H1 (cell line): ENCODE results near the gene UBA6. TPM values are rescaled to one million over a fixed set of nuclear protein-coding genes. Genes with fewer than 3 reads are reported as not detected.

Experiments used
- CTCF ChIA-PET: fragments of 300-600 bp; sonication (Branson Sonifier 250); formaldehyde crosslinking; loops from one replicate; lab custom pipeline; 2021; ENCODE audit not compliant: partially characterized antibody; lab: Charles Lee
- POLR2A ChIA-PET: fragments of 300-600 bp; sonication (Branson Sonifier 250); formaldehyde crosslinking; loops from one replicate; lab custom pipeline; 2021; ENCODE audit warnings: inconsistent platforms; ENCODE audit not compliant: partially characterized antibody; lab: Charles Lee
- DNase-seq, 2 experiments: peaks; one replicate each; pipeline versions ENCODE4 v3.0.0 to v3.0.0-alpha.2; 2010 to 2022; ENCODE audit warnings: low spot score in 2 of 2, low read depth in 1 of 2, mixed read lengths in 1 of 2
- FAIRE-seq: peaks from 2 replicates; lab custom pipeline; 2011; peaks lifted over from hg19 to GRCh38; lab: Jason Lieb, UNC
- H2AFZ ChIP-seq: 2 replicates; pipeline ENCODE4 v1.8.1; 2012; ENCODE audit warnings: low read length, inconsistent platforms
- H2AK5ac ChIP-seq: 2 replicates; pipeline ENCODE4 v1.6.1; 2013; ENCODE audit warnings: low read depth, low read length
- H2BK120ac ChIP-seq: replicated peaks from 2 replicates; pipeline ENCODE3; 2013; ENCODE audit warnings: low read depth, low read length, inconsistent platforms
- H2BK12ac ChIP-seq: 2 replicates; pipeline ENCODE4 v1.6.1; 2013; ENCODE audit warnings: low read depth, low read length
- H2BK15ac ChIP-seq: 2 replicates; pipeline ENCODE4 v1.6.1; 2013; ENCODE audit warnings: low read length
- H2BK20ac ChIP-seq: 2 replicates; pipeline ENCODE4 v1.6.1; 2013; ENCODE audit warnings: low read length
- H2BK5ac ChIP-seq: 2 replicates; pipeline ENCODE4 v1.6.1; 2013; ENCODE audit warnings: low read depth, low read length
- H3K14ac ChIP-seq: 2 replicates; pipeline ENCODE4 v1.6.1; 2013; ENCODE audit warnings: inconsistent platforms; ENCODE audit not compliant: insufficient read length
- H3K18ac ChIP-seq: 2 replicates; pipeline ENCODE4 v1.6.1; 2013; ENCODE audit warnings: low read length; ENCODE audit errors: extremely low read depth
- H3K23ac ChIP-seq: 2 replicates; pipeline ENCODE4 v1.6.1; 2013; ENCODE audit warnings: inconsistent platforms; ENCODE audit not compliant: insufficient read length
- H3K23me2 ChIP-seq: 2 replicates; pipeline ENCODE4 v1.6.1; 2013; ENCODE audit warnings: low read depth, low read length
- H3K27ac ChIP-seq: 2 replicates; pipeline ENCODE4 v1.6.1; 2011; ENCODE audit warnings: low read depth, low read length, inconsistent platforms
- H3K27me3 ChIP-seq, 4 experiments: replicated peaks in 1 of 4; 1 replicate in 1 of 4; 2 replicates in 3 of 4; pipeline versions ENCODE4 v1.6.1 to v1.8.1; 2011 to 2013; ENCODE audit warnings: low read length in 3 of 4, mild to moderate bottlenecking in 3 of 4, inconsistent platforms in 2 of 4, mixed read lengths in 2 of 4, moderate library complexity in 1 of 4; ENCODE audit not compliant: control insufficient read depth in 3 of 4, insufficient read depth in 3 of 4; ENCODE audit errors: extremely low read depth in 1 of 4
- H3K36me3 ChIP-seq, 4 experiments: 2 replicates each; pipeline versions ENCODE4 v1.6.1 to v1.8.1; 2011 to 2013; ENCODE audit warnings: mild to moderate bottlenecking in 4 of 4, low read length in 3 of 4, moderate library complexity in 2 of 4, control low read depth in 1 of 4, inconsistent platforms in 1 of 4; ENCODE audit not compliant: insufficient read depth in 4 of 4, control insufficient read depth in 2 of 4
- H3K4ac ChIP-seq: replicated peaks from 2 replicates; pipeline ENCODE3; 2013; ENCODE audit warnings: low read length, low read depth, mixed read lengths, inconsistent platforms; ENCODE audit not compliant: insufficient read length
- H3K4me1 ChIP-seq, 4 experiments: replicated peaks in 1 of 4; 1 replicate in 1 of 4; 2 replicates in 3 of 4; pipeline versions ENCODE4 v1.6.1 to v1.8.1; 2011 to 2013; ENCODE audit warnings: low read length in 3 of 4, inconsistent platforms in 2 of 4, mixed read lengths in 1 of 4; ENCODE audit not compliant: insufficient read depth in 4 of 4, control insufficient read depth in 3 of 4
- H3K4me2 ChIP-seq, 2 experiments: 2 replicates each; pipeline versions ENCODE4 v1.6.1 to v1.8.1; 2011 to 2013; ENCODE audit warnings: low read depth in 2 of 2, low read length in 2 of 2, control low read depth in 1 of 2, inconsistent platforms in 1 of 2, mild to moderate bottlenecking in 1 of 2; ENCODE audit not compliant: insufficient read depth in 1 of 2
- H3K4me3 ChIP-seq, 4 experiments: fragments of 200-600, 300-600 bp in 1 of 4; sonication (generic), shearing (Covaris generic), sonication (Bioruptor Twin) in 1 of 4; 2 replicates each; pipeline versions ENCODE4 v1.5.1 to v1.8.1; 2011 to 2016; ENCODE audit warnings: low read length in 4 of 4, low read depth in 3 of 4, control low read depth in 2 of 4, inconsistent platforms in 2 of 4, mild to moderate bottlenecking in 2 of 4, mixed read lengths in 1 of 4, moderate library complexity in 1 of 4; ENCODE audit not compliant: insufficient read depth in 2 of 4; ENCODE audit errors: extremely low read depth in 1 of 4
- H3K56ac ChIP-seq: replicated peaks from 2 replicates; pipeline ENCODE3; 2013; ENCODE audit warnings: low read depth, mild to moderate bottlenecking, mixed read lengths, low read length, inconsistent platforms; ENCODE audit not compliant: insufficient read length
- H3K79me1 ChIP-seq: 2 replicates; pipeline ENCODE4 v1.6.1; 2013; ENCODE audit warnings: low read depth, low read length, control low read depth
- H3K79me2 ChIP-seq, 2 experiments: 2 replicates each; pipeline versions ENCODE4 v1.6.1 to v1.8.1; 2012 to 2013; ENCODE audit warnings: low read length in 2 of 2, mild to moderate bottlenecking in 2 of 2, inconsistent platforms in 1 of 2; ENCODE audit not compliant: insufficient read depth in 2 of 2, control insufficient read depth in 1 of 2
- H3K9ac ChIP-seq, 4 experiments: replicated peaks in 1 of 4; 1 replicate in 1 of 4; 2 replicates in 3 of 4; pipeline versions ENCODE4 v1.6.1 to v1.8.1; 2011 to 2013; ENCODE audit warnings: low read depth in 3 of 4, low read length in 3 of 4, control low read depth in 2 of 4, mild to moderate bottlenecking in 2 of 4, moderate library complexity in 2 of 4, inconsistent platforms in 1 of 4; ENCODE audit errors: extremely low read depth in 1 of 4
- H3K9me3 ChIP-seq, 2 experiments: 2 replicates each; pipeline versions ENCODE4 v1.6.1 to v1.8.1; 2012 to 2013; ENCODE audit warnings: mild to moderate bottlenecking in 2 of 2, moderate library complexity in 2 of 2, control low read depth in 1 of 2, inconsistent platforms in 1 of 2, low read depth in 1 of 2, low read length in 1 of 2, mixed read lengths in 1 of 2; ENCODE audit not compliant: insufficient read depth in 2 of 2
- H4K20me1 ChIP-seq, 2 experiments: replicated peaks in 1 of 2; 2 replicates each; pipeline versions ENCODE3 to v1.8.1; 2011 to 2013; ENCODE audit warnings: inconsistent platforms in 2 of 2, low read length in 2 of 2, mild to moderate bottlenecking in 1 of 2; ENCODE audit not compliant: insufficient read depth in 2 of 2, control insufficient read depth in 1 of 2
- H4K5ac ChIP-seq: 2 replicates; pipeline ENCODE4 v1.6.1; 2013; ENCODE audit warnings: low read length, low read depth, mixed read lengths, inconsistent platforms; ENCODE audit not compliant: insufficient read length
- H4K8ac ChIP-seq: 2 replicates; pipeline ENCODE4 v1.8.0; 2013; ENCODE audit warnings: mild to moderate bottlenecking, moderate library complexity, low read length, inconsistent platforms; ENCODE audit not compliant: insufficient read depth; ENCODE audit errors: extremely low read depth
- H4K91ac ChIP-seq: replicated peaks from 2 replicates; pipeline ENCODE3; 2013; ENCODE audit warnings: low read length, mixed read lengths, inconsistent platforms; ENCODE audit not compliant: insufficient read length
- ATF2 ChIP-seq: IDR thresholded peaks from 2 replicates; pipeline ENCODE4 v1.6.1; 2012; ENCODE audit warnings: low read length, inconsistent platforms
- BCL11A ChIP-seq, 2 experiments: IDR thresholded peaks; one replicate each; pipeline ENCODE4 v1.6.1; 2011; ENCODE audit warnings: low read depth in 2 of 2, low read length in 2 of 2, mild to moderate bottlenecking in 2 of 2
- KDM4A ChIP-seq: IDR thresholded peaks from one replicate; pipeline ENCODE4 v1.7.1; 2012; ENCODE audit warnings: low read depth, mild to moderate bottlenecking, moderate library complexity, low read length, inconsistent platforms; ENCODE audit not compliant: severe bottlenecking
- KDM5A ChIP-seq: fragments of 200-600 bp; IDR thresholded peaks from 2 replicates; pipeline ENCODE4 v1.7.1; 2012; ENCODE audit warnings: mild to moderate bottlenecking, low read length, inconsistent platforms, mixed read lengths
- MAX ChIP-seq: IDR thresholded peaks from 2 replicates; pipeline ENCODE4 v1.6.1; 2012; ENCODE audit warnings: inconsistent platforms
- PHF8 ChIP-seq: fragments of 200-600 bp; sonication (generic); conservative IDR thresholded peaks from 2 replicates; pipeline ENCODE4 v1.7.1; 2012; ENCODE audit warnings: low read depth, mild to moderate bottlenecking, inconsistent platforms, low read length, moderate library complexity
- POLR2A ChIP-seq, 2 experiments: IDR thresholded peaks; 1 replicate in 1 of 2; 2 replicates in 1 of 2; pipeline ENCODE4 v1.6.1; 2011; ENCODE audit warnings: low read depth in 2 of 2, low read length in 2 of 2, mild to moderate bottlenecking in 2 of 2; ENCODE audit errors: control extremely low read depth in 1 of 2
- SIN3A ChIP-seq, 2 experiments: IDR thresholded peaks in 1 of 2; conservative IDR thresholded peaks in 1 of 2; 2 replicates each; pipeline ENCODE4 v1.6.1; 2011 to 2012; ENCODE audit warnings: low read length in 2 of 2, improper control_type of control experiment in 1 of 2, low read depth in 1 of 2, mild to moderate bottlenecking in 1 of 2
- SIX5 ChIP-seq: IDR thresholded peaks from 2 replicates; pipeline ENCODE4 v1.6.1; 2011; ENCODE audit warnings: mild to moderate bottlenecking, low read depth, low read length
- SRF ChIP-seq: IDR thresholded peaks from 2 replicates; pipeline ENCODE4 v1.6.1; 2011; ENCODE audit warnings: mild to moderate bottlenecking, low read depth, low read length, moderate library complexity
- TBP ChIP-seq: IDR thresholded peaks from 2 replicates; pipeline ENCODE4 v1.6.1; 2011; ENCODE audit warnings: low read depth, low read length, improper control_type of control experiment
- TEAD4 ChIP-seq: IDR thresholded peaks from 2 replicates; pipeline ENCODE4 v1.6.1; 2012; ENCODE audit warnings: low read depth, low read length, inconsistent platforms, mixed read lengths
- WGBS, 2 experiments: shearing (Covaris generic) in 1 of 2; methylation state at CpG; one replicate each; pipeline versions ENCODE4 v1.1.6 to v1.1.7; 2013 to 2015; ENCODE audit warnings: low lambda C conversion rate in 2 of 2, mixed read lengths in 2 of 2, inconsistent platforms in 1 of 2, low coverage in 1 of 2, missing lambda C conversion rate in 1 of 2; ENCODE audit not compliant: insufficient replicate concordance in 2 of 2, insufficient coverage in 1 of 2, insufficient read length in 1 of 2; ENCODE audit errors: extremely low coverage in 1 of 2, missing lambda C conversion rate in 1 of 2; 5-methylcytosine and 5-hydroxymethylcytosine counted together
- polyA plus RNA-seq, 7 experiments: library from polyadenylated mRNA; depleted of rRNA in 3 of 7; stranded (reverse) in 5 of 7; unstranded in 2 of 7; fragments of >200 nt in 5 of 7; fragments of 200-250 nt in 2 of 7; gene quantifications; 1 replicate in 5 of 7; 2 replicates in 1 of 7; 4 replicates in 1 of 7; pipeline versions ENCODE4 v1.2.1 to v1.2.3, GENCODE V29; 2011 to 2013; ENCODE audit warnings: missing spikeins in 2 of 7, mixed read lengths in 2 of 7
- total RNA-seq: library from RNA; stranded (reverse); fragmentation: NEBNext Ultra II Directional; extraction: Animal tissue kit (Norgen Biotek cat#: 25700); gene quantifications from 2 replicates; pipeline ENCODE4 v1.2.1, GENCODE V29; 2021

UBA6 gene
- total and polyA plus RNA-seq, 2 of the 8 experiments (the other 6 are each of a cell fraction or from before 2014, with no cell fraction given), result 17.4 to 74.3 TPM

- Histone ChIP-seq H2BK12ac (no peak overlapping the region), H3K27ac (no peak overlapping the region), H2BK15ac (no peak overlapping the region), H3K14ac (no peak overlapping the region), H3K4ac (no peak overlapping the region), H3K56ac (no peak overlapping the region), H2BK120ac (no peak overlapping the region), H2AFZ (no peak overlapping the region), H3K79me1 (peaks cover 4% of the 10 kb centered on the region; the same call in 1 of the 2 replicates), H3K36me3 (peaks cover 0 to 2% (median 0%) of the 10 kb centered on the region in 4 experiments; a peak in 2 of 8 replicates), H3K18ac (no peak overlapping the region), H3K9ac (0 out of 7 replicates have a peak overlapping the region, but pooled peaks of 1 of the 4 experiments have one; percentile 83), H3K79me2 (peaks cover 8 to 53% of the 10 kb centered on the region in 2 experiments), H4K20me1 (peaks cover 1 to 2% of the 10 kb centered on the region in 2 experiments), H4K8ac (no peak overlapping the region), H2BK20ac (no peak overlapping the region), H4K5ac (no peak overlapping the region), H3K27me3 (no peaks in the 10 kb centered on the region), H3K23ac (no peak overlapping the region), H3K4me2 (peak overlapping the region; percentile 68 to 70), H3K4me3 (peak overlapping the region; percentile 86 to 99 (median 90); a peak in 7 of 8 replicates), H3K9me3 (no peaks in the 10 kb centered on the region), H2BK5ac (no peak overlapping the region), H4K91ac (no peak overlapping the region), H3K23me2 (peaks cover 1% of the 10 kb centered on the region; the same call in 1 of the 2 replicates), H2AK5ac (no peak overlapping the region), H3K4me1 (no peaks in the 10 kb centered on the region; a peak in 2 of 7 replicates)
- no peak for DNase-seq
- ChIA-PET POLR2A (no interaction called here), CTCF (interaction anchor here (0.7 to 1.3 kb wide), 4 partner anchors 19 to 84 kb away, joined by 3 to 4 read pairs (median 3); no protein-coding TSS in a partner anchor)
- 88% methylated on average over 18 of the region's 18 CpGs; no CpG with 5 or more reads in 1 of the 2 experiments for WGBS, 2 experiments
- no peak for FAIRE-seq
- TF ChIP-seq TBP, result no peak
- TF ChIP-seq KDM4A, result no peak
- no peak for TF ChIP-seq BCL11A (IDR thresholded peaks at IDR 0.05; ENCODE audit: low read depth in 2 of 2, low read length in 2 of 2)
- no peak for TF ChIP-seq PHF8
- TF ChIP-seq TEAD4, result no peak
- no peak for TF ChIP-seq POLR2A (IDR thresholded peaks at IDR 0.05; ENCODE audit: control extremely low read depth in 1 of 2, low read depth in 2 of 2, low read length in 2 of 2)
- TF ChIP-seq SIN3A (conservative IDR thresholded peaks at IDR 0.05 in 1 of 2, IDR thresholded peaks at IDR 0.05 in 1 of 2; ENCODE audit: low read depth in 1 of 2, low read length in 2 of 2), result no peak
- no peak for TF ChIP-seq KDM5A
- no peak for TF ChIP-seq ATF2
- TF ChIP-seq MAX, result no peak
- no peak for TF ChIP-seq SRF
- no peak for TF ChIP-seq SIX5
These were observed 1.4 kb downstream of the UBA6 start for GRCh38 chr4:67699603-67700002.
